Measurements from ENCODE around the gene LMNA.
A peak's percentile ranks its signal among the peaks of the same experiment; 100 is the strongest.

Gene LMNA

DNA sequence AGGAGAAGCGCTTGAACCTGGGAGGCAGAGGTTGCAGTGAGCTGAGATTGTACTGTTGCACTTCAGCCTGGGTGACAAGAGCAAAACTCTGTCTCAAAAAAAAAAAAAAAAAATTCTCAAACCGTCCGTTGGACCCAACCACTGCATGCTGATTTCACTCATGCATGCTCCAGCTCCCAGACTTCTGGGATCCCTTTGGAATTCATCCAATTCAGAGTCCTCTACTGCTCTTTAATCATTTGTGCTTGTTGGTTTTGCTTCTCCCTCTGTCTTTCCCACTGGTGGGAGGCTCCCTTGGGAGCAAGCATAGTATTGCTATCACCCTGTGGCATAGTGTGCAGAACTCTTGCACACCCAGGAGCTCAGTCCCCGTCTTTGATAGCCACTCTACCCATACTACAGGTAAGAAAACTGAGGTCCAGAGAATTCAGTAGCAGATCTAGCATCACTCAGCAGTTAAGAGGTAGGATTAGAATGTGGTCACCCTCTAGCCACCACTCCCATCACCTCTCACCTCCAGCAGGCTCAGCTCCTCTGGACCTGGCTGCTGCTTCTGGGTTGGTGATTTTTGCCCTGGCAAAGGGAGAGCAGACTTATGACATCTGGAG lies 3.1 kb upstream of the LMNA start:
- H4K91ac ChIP-seq (ENCODE audit: low read depth, low read length), result no peak overlapping the region

GRCh38 chr1:156112276-156113137 lies 2.0 kb upstream of the LMNA start:
- peak overlapping the region; percentile 16 for H2BK12ac ChIP-seq (ENCODE audit: low read length)
- peaks cover 16 to 25% of the 10 kb centered on the region in 2 experiments for H3K4me1 ChIP-seq (ENCODE audit: control insufficient read depth in 1 of 2, insufficient read depth in 2 of 2, low read length in 2 of 2)
- no peak overlapping the region for H2AK5ac ChIP-seq (ENCODE audit: low read length)
- peaks cover 23% of the 10 kb centered on the region for H3K79me2 ChIP-seq (ENCODE audit: control insufficient read depth, insufficient read depth, low read length, poor library complexity)
- no peak overlapping the region for H3K18ac ChIP-seq (ENCODE audit: low read length)
- DNase-seq, result no peak
- peaks cover 22% of the 10 kb centered on the region for H3K79me1 ChIP-seq (ENCODE audit: low read length)
- no peak overlapping the region for H4K8ac ChIP-seq (ENCODE audit: low read depth, low read length)
- peak overlapping the region; percentile 54 for H3K14ac ChIP-seq (ENCODE audit: low read length)
- no peaks in the 10 kb centered on the region for H3K36me3 ChIP-seq (ENCODE audit: control insufficient read depth in 1 of 2, insufficient read depth in 2 of 2, low read length in 2 of 2)
- H2BK120ac ChIP-seq (ENCODE audit: insufficient read depth, low read length, poor library complexity), result no peak overlapping the region
- no peak overlapping the region for H3K27ac ChIP-seq (ENCODE audit: low read depth, low read length)
- H3K4me3 ChIP-seq (ENCODE audit: low read depth, low read length), result no peak overlapping the region
- H3K4me2 ChIP-seq (ENCODE audit: low read length), result no peak overlapping the region
- H2AFZ ChIP-seq (ENCODE audit: insufficient read depth, low read length, poor library complexity), result no peak overlapping the region
- WGBS (ENCODE audit: extremely low coverage, insufficient coverage, insufficient read length), result no CpG with 5 or more reads among the region's 10 CpGs
- H3K9me3 ChIP-seq (ENCODE audit: insufficient read depth, low read depth, low read length), result no peaks in the 10 kb centered on the region
- H3K4ac ChIP-seq (ENCODE audit: low read depth, low read length), result no peak overlapping the region
- H3K27me3 ChIP-seq (ENCODE audit: insufficient read depth, low read length), result no peaks in the 10 kb centered on the region
- H3K9ac ChIP-seq (ENCODE audit: low read length), result no peak overlapping the region
- no peak overlapping the region for H4K12ac ChIP-seq (ENCODE audit: low read depth, low read length)
- no peak overlapping the region for H2BK5ac ChIP-seq (ENCODE audit: low read depth, low read length, poor library complexity)
- peak overlapping the region; percentile 45 for H4K91ac ChIP-seq (ENCODE audit: low read depth, low read length)
- no peak overlapping the region for H3K23ac ChIP-seq (ENCODE audit: low read length)

More for the DNA sequence above, 3.1 kb upstream of the LMNA start:
- H4K12ac ChIP-seq (ENCODE audit: low read depth, low read length), result no peak overlapping the region
- H2BK5ac ChIP-seq (ENCODE audit: low read depth, low read length, poor library complexity), result no peak overlapping the region
- no peak overlapping the region for H3K4me3 ChIP-seq (ENCODE audit: low read depth, low read length)
- no peak overlapping the region for H3K18ac ChIP-seq (ENCODE audit: low read length)
- DNase-seq, result no peak
- no peak overlapping the region for H3K4ac ChIP-seq (ENCODE audit: low read depth, low read length)
- no peak overlapping the region for H2AK5ac ChIP-seq (ENCODE audit: low read length)
- H3K14ac ChIP-seq (ENCODE audit: low read length), result no peak overlapping the region
- no peaks in the 10 kb centered on the region for H3K27me3 ChIP-seq (ENCODE audit: insufficient read depth, low read length)
- no peak overlapping the region for H2AFZ ChIP-seq (ENCODE audit: insufficient read depth, low read length, poor library complexity)
- H3K27ac ChIP-seq (ENCODE audit: low read depth, low read length), result no peak overlapping the region
- no peaks in the 10 kb centered on the region for H3K9me3 ChIP-seq (ENCODE audit: insufficient read depth, low read depth, low read length)
- no peak overlapping the region for H2BK120ac ChIP-seq (ENCODE audit: insufficient read depth, low read length, poor library complexity)
- H4K8ac ChIP-seq (ENCODE audit: low read depth, low read length), result no peak overlapping the region
- H2BK12ac ChIP-seq (ENCODE audit: low read length), result no peak overlapping the region
- H3K79me1 ChIP-seq (ENCODE audit: low read length), result peaks cover 23% of the 10 kb centered on the region
- no peaks in the 10 kb centered on the region for H3K36me3 ChIP-seq (ENCODE audit: control insufficient read depth in 1 of 2, insufficient read depth in 2 of 2, low read length in 2 of 2)
- H3K4me2 ChIP-seq (ENCODE audit: low read length), result no peak overlapping the region
- no peak overlapping the region for H3K9ac ChIP-seq (ENCODE audit: low read length)
- no CpG with 5 or more reads among the region's 4 CpGs for whole genome bisulfite sequencing (ENCODE audit: extremely low coverage, insufficient coverage, insufficient read length)
- no peak overlapping the region for H3K23ac ChIP-seq (ENCODE audit: low read length)
- H3K79me2 ChIP-seq (ENCODE audit: control insufficient read depth, insufficient read depth, low read length, poor library complexity), result peaks cover 21% of the 10 kb centered on the region
- H3K4me1 ChIP-seq (ENCODE audit: control insufficient read depth in 1 of 2, insufficient read depth in 2 of 2, low read length in 2 of 2), result peaks cover 22 to 27% of the 10 kb centered on the region in 2 experiments

DNA sequence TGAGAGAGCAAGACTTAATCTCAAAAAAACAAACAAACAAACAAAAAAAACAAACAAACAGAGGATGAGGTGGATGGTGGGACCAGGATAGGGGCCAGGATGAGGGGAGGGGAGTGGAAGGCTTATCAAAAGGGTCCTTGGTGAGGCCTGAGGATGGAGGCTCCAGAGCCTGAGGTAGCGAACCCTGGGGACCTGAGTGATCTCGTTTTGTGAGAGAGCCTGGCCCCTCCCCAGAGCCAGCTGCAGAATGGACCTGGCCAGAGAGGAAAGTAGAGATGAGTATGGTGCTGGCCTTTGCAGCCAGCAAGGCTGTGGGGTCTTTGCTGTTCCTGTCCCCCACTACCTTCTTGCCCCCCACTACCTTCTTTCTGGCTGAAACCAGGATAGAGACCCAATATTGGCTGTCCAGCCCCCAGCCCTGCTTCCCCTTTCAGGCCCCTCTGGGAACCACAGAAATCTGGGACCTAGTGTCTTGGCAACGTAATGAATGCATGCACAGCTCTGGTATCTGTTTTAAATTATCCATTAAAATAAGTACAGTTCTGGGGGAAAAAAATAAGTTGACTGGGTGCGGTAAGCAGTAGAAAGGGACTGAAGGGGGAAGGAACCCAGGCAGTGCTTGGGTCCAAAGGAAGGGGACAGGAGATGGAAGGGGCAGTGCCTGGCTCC lies 1.1 kb upstream of the LMNA start:
- peaks cover 26% of the 10 kb centered on the region for H3K79me1 ChIP-seq (ENCODE audit: low read length)
- H3K4me2 ChIP-seq (ENCODE audit: low read length), result no peak overlapping the region
- no peak overlapping the region for H2BK5ac ChIP-seq (ENCODE audit: low read depth, low read length, poor library complexity)
- peak overlapping the region; percentile 33 for H3K27ac ChIP-seq (ENCODE audit: low read depth, low read length)
- H3K18ac ChIP-seq (ENCODE audit: low read length), result no peak overlapping the region
- no peak overlapping the region for H3K9ac ChIP-seq (ENCODE audit: low read length)
- peaks cover 26% of the 10 kb centered on the region for H3K79me2 ChIP-seq (ENCODE audit: control insufficient read depth, insufficient read depth, low read length, poor library complexity)
- H2BK120ac ChIP-seq (ENCODE audit: insufficient read depth, low read length, poor library complexity), result peak overlapping the region; percentile 88
- peak overlapping the region; percentile 59 for H4K91ac ChIP-seq (ENCODE audit: low read depth, low read length)
- H3K4me3 ChIP-seq (ENCODE audit: low read depth, low read length), result no peak overlapping the region
- H3K4me1 ChIP-seq (ENCODE audit: control insufficient read depth in 1 of 2, insufficient read depth in 2 of 2, low read length in 2 of 2), result peaks cover 16 to 24% of the 10 kb centered on the region in 2 experiments
- no peaks in the 10 kb centered on the region for H3K27me3 ChIP-seq (ENCODE audit: insufficient read depth, low read length)
- no peaks in the 10 kb centered on the region for H3K36me3 ChIP-seq (ENCODE audit: control insufficient read depth in 1 of 2, insufficient read depth in 2 of 2, low read length in 2 of 2)
- no peak overlapping the region for H2AK5ac ChIP-seq (ENCODE audit: low read length)
- no peak overlapping the region for H4K12ac ChIP-seq (ENCODE audit: low read depth, low read length)
- H3K9me3 ChIP-seq (ENCODE audit: insufficient read depth, low read depth, low read length), result no peaks in the 10 kb centered on the region
- no CpG with 5 or more reads among the region's 4 CpGs for WGBS (ENCODE audit: extremely low coverage, insufficient coverage, insufficient read length)
- peak overlapping the region; percentile 3 for H2BK12ac ChIP-seq (ENCODE audit: low read length)
- H3K23ac ChIP-seq (ENCODE audit: low read length), result no peak overlapping the region
- DNase-seq, result no peak
- no peak overlapping the region for H3K14ac ChIP-seq (ENCODE audit: low read length)
- no peak overlapping the region for H4K8ac ChIP-seq (ENCODE audit: low read depth, low read length)
- H2AFZ ChIP-seq (ENCODE audit: insufficient read depth, low read length, poor library complexity), result no peak overlapping the region
- no peak overlapping the region for H3K4ac ChIP-seq (ENCODE audit: low read depth, low read length)

GRCh38 chr1:156114919-156115513 lies 505 bp downstream of the LMNA start:
- H4K12ac ChIP-seq (ENCODE audit: low read depth, low read length), result no peak overlapping the region
- WGBS (ENCODE audit: extremely low coverage, insufficient coverage, insufficient read length), result no CpG with 5 or more reads among the region's 49 CpGs

More at GRCh38 chr1:156114919-156115513, 505 bp downstream of the LMNA start:
- Histone ChIP-seq H3K4ac (ENCODE audit: low read depth, low read length) (peak overlapping the region; percentile 35), H3K14ac (ENCODE audit: low read length) (peak overlapping the region; percentile 8), H4K91ac (ENCODE audit: low read depth, low read length) (peak overlapping the region; percentile 22), H3K79me1 (ENCODE audit: low read length) (peaks cover 32% of the 10 kb centered on the region), H3K23ac (ENCODE audit: low read length) (no peak overlapping the region), H2BK120ac (ENCODE audit: insufficient read depth, low read length, poor library complexity) (peak overlapping the region; percentile 5), H3K36me3 (ENCODE audit: control insufficient read depth in 1 of 2, insufficient read depth in 2 of 2, low read length in 2 of 2) (peaks cover 0 to 2% of the 10 kb centered on the region in 2 experiments), H3K9ac (ENCODE audit: low read length) (peak overlapping the region; percentile 87), H3K27ac (ENCODE audit: low read depth, low read length) (peak overlapping the region; percentile 16), H3K4me3 (ENCODE audit: low read depth, low read length) (peak overlapping the region; percentile 92), H3K18ac (ENCODE audit: low read length) (peak overlapping the region; percentile 92), H2BK12ac (ENCODE audit: low read length) (peak overlapping the region; percentile 20), H3K4me2 (ENCODE audit: low read length) (peak overlapping the region; percentile 86), H3K9me3 (ENCODE audit: insufficient read depth, low read depth, low read length) (no peaks in the 10 kb centered on the region), H3K4me1 (ENCODE audit: control insufficient read depth in 1 of 2, insufficient read depth in 2 of 2, low read length in 2 of 2) (peaks cover 25 to 35% of the 10 kb centered on the region in 2 experiments), H3K79me2 (ENCODE audit: control insufficient read depth, insufficient read depth, low read length, poor library complexity) (peaks cover 27% of the 10 kb centered on the region), H2BK5ac (ENCODE audit: low read depth, low read length, poor library complexity) (peak overlapping the region; percentile 80), H4K8ac (ENCODE audit: low read depth, low read length) (peak overlapping the region; percentile 7), H2AFZ (ENCODE audit: insufficient read depth, low read length, poor library complexity) (no peak overlapping the region), H2AK5ac (ENCODE audit: low read length) (peak overlapping the region; percentile 75), H3K27me3 (ENCODE audit: insufficient read depth, low read length) (no peaks in the 10 kb centered on the region)
- peak in 1 of 2 donors; percentile 34 for DNase-seq
